Body of pancreas (tissue), 4 donors: ENCODE data around the gene MVB12A.

Source experiments
- CTCF ChIP-seq, 7 experiments: fragments of 450-650 bp in 4 of 7; fragments of 200-600 bp in 3 of 7; sonication (generic) in 3 of 7; IDR thresholded peaks; one replicate each; pipeline ENCODE4 v1.5.1; 2016 to 2019; ENCODE audit warnings: antibody characterized with exemption in 7 of 7
- POLR2A ChIP-seq, 3 donors: fragments of 450-650 bp; IDR thresholded peaks; one replicate each; pipeline ENCODE4 v1.6.1; 2016; ENCODE audit warnings: antibody characterized with exemption in 3 of 3, mild to moderate bottlenecking in 2 of 3

- TF ChIP-seq CTCF (IDR thresholded peaks at IDR 0.05) (no peak), POLR2A (IDR thresholded peaks at IDR 0.05) (no peak)
Observed at GRCh38 chr19:17460372-17461230, 40.8 kb downstream of the MVB12A start, which contains the start of gene NXNL1.
